ENCODE results near the gene TNFRSF19.

- TF ChIP-seq SUZ12 (IDR thresholded peaks at IDR 0.05) (no peak), FOXM1 (IDR thresholded peaks at IDR 0.05; ENCODE audit: borderline replicate concordance) (no peak), FOXA1 (IDR thresholded peaks at IDR 0.05) (no peak), BHLHE40 (IDR thresholded peaks at IDR 0.05; ENCODE audit: borderline replicate concordance) (no peak), SP1 (IDR thresholded peaks at IDR 0.05) (no peak), ELF4 (IDR thresholded peaks at IDR 0.05) (no peak), NFRKB (IDR thresholded peaks at IDR 0.05) (no peak), L3MBTL2 (conservative IDR thresholded peaks at IDR 0.05) (no peak), LEF1 (IDR thresholded peaks at IDR 0.05; ENCODE audit: borderline replicate concordance) (no peak), FOXK2 (IDR thresholded peaks at IDR 0.05) (no peak), PKNOX1 (IDR thresholded peaks at IDR 0.05) (no peak), CTBP1 (IDR thresholded peaks at IDR 0.05; ENCODE audit: borderline replicate concordance) (no peak), TARDBP (IDR thresholded peaks at IDR 0.05) (no peak)
These were observed 96.4 kb downstream of the TNFRSF19 start for GRCh38 chr13:23666582-23666981.
